ENCODE measurements around the gene ERN2. TPM values are rescaled to one million over a fixed set of nuclear protein-coding genes. Genes with fewer than 3 reads are reported as not detected.
"Not testable (repeated sequence)": the region's sequence is repeated elsewhere in the genome, so short reads cannot be mapped to it uniquely, and the experiment has no call there.

ERN2 gene
- total RNA-seq, 1 experiment from 2014 or later = 3.9 TPM

- Histone ChIP-seq H3K27ac (no peak overlapping the region), H2AFZ (no peak overlapping the region), H3K27me3 (ENCODE audit: insufficient read depth, low read depth) (peaks cover 90% of the 10 kb centered on the region), H3K36me3 (ENCODE audit: low read depth) (no peaks in the 10 kb centered on the region), H3K9me2 (ENCODE audit: insufficient read depth) (no peaks in the 10 kb centered on the region), H3K4me3 (no peak overlapping the region), H3F3A (ENCODE audit: insufficient read depth, low read depth) (no peaks in the 10 kb centered on the region), H3K4me2 (no peak overlapping the region), H4K20me1 (ENCODE audit: insufficient read depth) (no peaks in the 10 kb centered on the region), H3K79me2 (ENCODE audit: low read depth) (no peaks in the 10 kb centered on the region), H3K9me3 (ENCODE audit: insufficient read depth, low read depth) (no peaks in the 10 kb centered on the region), H3K4me1 (replicated peaks; ENCODE audit: insufficient read depth) (no peaks in the 10 kb centered on the region)
- DNase-seq = no peak
- BruUV-seq (replicated peaks) = no TSS peak
- no peak for TF ChIP-seq EZH2 (IDR thresholded peaks at IDR 0.05; ENCODE audit: low read depth)
- TF ChIP-seq CTCF (conservative IDR thresholded peaks at IDR 0.05) = no peak
- intact Hi-C loops (cut with micrococcal nuclease; ENCODE audit: unreplicated experiment) = no loop called here
- ChIA-PET CTCF (no interaction called here), POLR2A (ENCODE audit: unreplicated experiment) (no interaction called here)
Observed at GRCh38 chr16:23741675-23742303, 28.8 kb upstream of the ERN2 start.

- Histone ChIP-seq H3K36me3 (ENCODE audit: low read depth) (no peaks in the 10 kb centered on the region), H3K27ac (no peak overlapping the region), H3F3A (ENCODE audit: insufficient read depth, low read depth) (no peaks in the 10 kb centered on the region), H4K20me1 (ENCODE audit: insufficient read depth) (no peaks in the 10 kb centered on the region), H3K9me2 (ENCODE audit: insufficient read depth) (no peaks in the 10 kb centered on the region), H3K4me3 (no peak overlapping the region), H2AFZ (no peak overlapping the region), H3K4me2 (no peak overlapping the region), H3K27me3 (ENCODE audit: insufficient read depth, low read depth) (peaks cover 70% of the 10 kb centered on the region), H3K4me1 (replicated peaks; ENCODE audit: insufficient read depth) (no peaks in the 10 kb centered on the region), H3K9me3 (ENCODE audit: insufficient read depth, low read depth) (no peaks in the 10 kb centered on the region), H3K79me2 (ENCODE audit: low read depth) (no peaks in the 10 kb centered on the region)
- TF ChIP-seq CTCF (conservative IDR thresholded peaks at IDR 0.05) (no peak), EZH2 (IDR thresholded peaks at IDR 0.05; ENCODE audit: low read depth) (no peak)
- CTCF ChIA-PET = no interaction called here
- BruUV-seq (replicated peaks) = no TSS peak
- intact Hi-C loops (cut with micrococcal nuclease; ENCODE audit: unreplicated experiment) = loop anchor here (5.0 kb wide), 1 partner anchor 763 kb away; no protein-coding TSS in a partner anchor
- POLR2A ChIA-PET (ENCODE audit: unreplicated experiment) = interaction anchor here (0.6 kb wide), 1 partner anchor 20 kb away, joined by 4 read pairs; no protein-coding TSS in a partner anchor
- no peak for DNase-seq
Observed at GRCh38 chr16:23739516-23739915, 26.5 kb upstream of the ERN2 start.

GRCh38 chr16:23737423-23738028 lies 24.5 kb upstream of the ERN2 start:
- H3K4me2 ChIP-seq; H3K9me3 ChIP-seq (ENCODE audit: insufficient read depth, low read depth); DNase-seq; H3K4me1 ChIP-seq (replicated peaks; ENCODE audit: insufficient read depth); H4K20me1 ChIP-seq (ENCODE audit: insufficient read depth); CTCF ChIA-PET; H2AFZ ChIP-seq; H3K36me3 ChIP-seq (ENCODE audit: low read depth); H3K79me2 ChIP-seq (ENCODE audit: low read depth); H3K9me2 ChIP-seq (ENCODE audit: insufficient read depth); POLR2A ChIA-PET (ENCODE audit: unreplicated experiment); BruUV-seq (replicated peaks); H3K4me3 ChIP-seq; H3K27ac ChIP-seq; H3F3A ChIP-seq (ENCODE audit: insufficient read depth, low read depth): not testable (repeated sequence)
- peaks cover 50% of the 10 kb centered on the region for H3K27me3 ChIP-seq (ENCODE audit: insufficient read depth, low read depth)
- intact Hi-C loops (cut with micrococcal nuclease; ENCODE audit: unreplicated experiment) = loop anchor here (5.0 kb wide), 1 partner anchor 765 kb away; no protein-coding TSS in a partner anchor

All from PC-9 (cell line).